DMS53 treated with DMSO at 0.1 percent for 48 hours (cell line): ENCODE measurements around the gene PLEKHF1.

ENCODE experiments used
- DNase-seq: peaks from one replicate; lab custom pipeline; 2025; ENCODE audit not compliant: unreplicated experiment; lab: John Stamatoyannopoulos, UW

The PLEKHF1 gene

GRCh38 chr19:29634423-29635130 is 30.7 kb upstream of the PLEKHF1 start:
- DNase-seq = no peak

- no peak for DNase-seq
Observed at GRCh38 chr19:29635963-29636362, 29.3 kb upstream of the PLEKHF1 start.

GRCh38 chr19:29636553-29637360 is 28.5 kb upstream of the PLEKHF1 start:
- DNase-seq = no peak

- no peak for DNase-seq
Observed at GRCh38 chr19:29639086-29639485, 26.2 kb upstream of the PLEKHF1 start.

GRCh38 chr19:29640231-29640630 is 25.0 kb upstream of the PLEKHF1 start:
- peak; percentile 32 for DNase-seq

- DNase-seq = no peak
Observed at GRCh38 chr19:29641597-29641996, 23.7 kb upstream of the PLEKHF1 start.

- no peak for DNase-seq
Observed at GRCh38 chr19:29643361-29643935, 21.8 kb upstream of the PLEKHF1 start.

GRCh38 chr19:29644210-29644609 is 21.1 kb upstream of the PLEKHF1 start:
- no peak for DNase-seq

GRCh38 chr19:29645491-29645867 is 19.8 kb upstream of the PLEKHF1 start:
- DNase-seq = no peak

- DNase-seq = no peak
Observed at GRCh38 chr19:29645911-29646310, 19.4 kb upstream of the PLEKHF1 start.

GRCh38 chr19:29650772-29651387 is 14.4 kb upstream of the PLEKHF1 start:
- no peak for DNase-seq

- no peak for DNase-seq
Observed at GRCh38 chr19:29651622-29652394, 13.5 kb upstream of the PLEKHF1 start.

- no peak for DNase-seq
Observed at GRCh38 chr19:29653398-29653797, 11.9 kb upstream of the PLEKHF1 start.

- DNase-seq = no peak
Observed at GRCh38 chr19:29655648-29656335, 9.5 kb upstream of the PLEKHF1 start.

GRCh38 chr19:29658221-29658991 is 6.9 kb upstream of the PLEKHF1 start:
- DNase-seq = no peak

GRCh38 chr19:29660835-29661234 is 4.4 kb upstream of the PLEKHF1 start:
- DNase-seq = no peak

GRCh38 chr19:29662278-29662603 is 3.0 kb upstream of the PLEKHF1 start:
- DNase-seq = no peak

- DNase-seq = no peak
Observed at GRCh38 chr19:29662604-29663404, 2.5 kb upstream of the PLEKHF1 start.
